Femur (tissue), 1 donor: Measurements from ENCODE around the gene COX6B2.
"Not testable (repeated sequence)": the region's sequence is repeated elsewhere in the genome, so short reads cannot be mapped to it uniquely, and the experiment has no call there.

Experiments used
- DNase-seq: peaks from one replicate; pipeline ENCODE4 v3.0.0-alpha.2; 2017

Gene COX6B2

DNA sequence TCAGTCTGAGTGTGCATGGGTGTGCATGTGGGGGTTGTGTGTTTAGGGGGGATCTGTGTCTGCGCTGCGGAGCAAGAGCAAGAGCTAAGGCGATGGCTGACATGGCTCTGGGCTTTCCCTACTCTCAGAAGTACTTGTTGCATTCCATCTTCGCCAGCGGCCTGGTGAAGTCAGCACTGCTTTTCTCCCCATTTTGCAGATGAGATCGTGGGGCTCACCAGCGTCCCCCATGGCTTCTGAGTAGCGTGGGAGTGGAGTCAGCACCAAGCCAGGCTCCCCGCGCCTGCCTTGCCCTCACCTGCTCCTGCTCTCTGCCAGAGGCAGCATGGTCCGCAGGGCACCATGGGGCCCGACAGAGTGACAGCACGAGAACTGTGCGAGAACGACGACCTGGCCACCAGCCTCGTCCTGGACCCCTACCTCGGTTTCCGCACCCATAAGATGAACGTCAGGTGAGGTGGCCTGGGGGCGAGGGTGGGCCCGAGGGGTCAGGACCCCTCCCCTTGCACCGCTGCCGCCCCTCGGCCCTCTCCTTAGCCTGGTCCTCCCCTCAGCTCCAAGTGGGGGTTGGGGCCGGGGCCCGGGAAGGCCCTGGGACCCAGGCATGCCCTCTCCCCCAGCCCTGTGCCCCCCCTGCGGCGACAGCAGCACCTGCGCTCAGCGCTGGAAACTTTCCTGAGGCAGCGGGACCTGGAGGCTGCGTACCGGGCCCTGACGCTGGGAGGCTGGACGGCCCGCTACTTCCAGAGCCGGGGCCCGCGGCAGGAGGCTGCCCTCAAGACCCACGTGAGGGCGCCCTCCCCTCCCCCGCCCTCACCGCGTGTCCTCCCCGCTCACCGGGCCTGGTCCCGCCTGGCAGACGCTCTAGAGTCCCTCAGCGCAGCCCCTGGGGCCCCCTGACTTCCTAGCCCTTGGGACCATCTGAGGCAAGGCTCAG, 12.7 kb downstream of the COX6B2 start:
- no peak for DNase-seq

DNA sequence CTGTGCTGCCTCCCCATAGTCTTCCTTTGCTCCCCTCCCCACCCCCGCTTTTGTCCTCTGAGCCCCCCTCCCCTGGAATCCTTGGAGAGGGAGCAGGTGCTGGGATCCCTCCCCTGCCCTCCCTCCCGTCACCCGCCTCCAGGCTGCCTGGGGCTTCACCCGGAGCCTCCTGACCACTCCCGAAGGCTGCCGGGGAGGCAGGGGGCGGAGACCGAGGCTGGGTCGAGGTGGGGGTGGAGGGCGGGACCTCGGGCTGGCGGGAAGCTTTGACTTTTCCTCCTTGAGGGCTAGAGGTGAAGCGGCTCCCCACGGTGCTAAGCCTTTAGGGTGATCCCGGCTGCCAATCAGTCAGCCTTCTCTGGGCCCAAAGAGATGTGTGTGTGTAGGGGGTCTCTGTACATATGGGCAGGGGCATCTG, 13.3 kb downstream of the COX6B2 start:
- peak; percentile 89 for DNase-seq

- DNase-seq: peak; percentile 56
Observed at GRCh38 chr19:55340784-55341147, 13.8 kb downstream of the COX6B2 start.

DNA sequence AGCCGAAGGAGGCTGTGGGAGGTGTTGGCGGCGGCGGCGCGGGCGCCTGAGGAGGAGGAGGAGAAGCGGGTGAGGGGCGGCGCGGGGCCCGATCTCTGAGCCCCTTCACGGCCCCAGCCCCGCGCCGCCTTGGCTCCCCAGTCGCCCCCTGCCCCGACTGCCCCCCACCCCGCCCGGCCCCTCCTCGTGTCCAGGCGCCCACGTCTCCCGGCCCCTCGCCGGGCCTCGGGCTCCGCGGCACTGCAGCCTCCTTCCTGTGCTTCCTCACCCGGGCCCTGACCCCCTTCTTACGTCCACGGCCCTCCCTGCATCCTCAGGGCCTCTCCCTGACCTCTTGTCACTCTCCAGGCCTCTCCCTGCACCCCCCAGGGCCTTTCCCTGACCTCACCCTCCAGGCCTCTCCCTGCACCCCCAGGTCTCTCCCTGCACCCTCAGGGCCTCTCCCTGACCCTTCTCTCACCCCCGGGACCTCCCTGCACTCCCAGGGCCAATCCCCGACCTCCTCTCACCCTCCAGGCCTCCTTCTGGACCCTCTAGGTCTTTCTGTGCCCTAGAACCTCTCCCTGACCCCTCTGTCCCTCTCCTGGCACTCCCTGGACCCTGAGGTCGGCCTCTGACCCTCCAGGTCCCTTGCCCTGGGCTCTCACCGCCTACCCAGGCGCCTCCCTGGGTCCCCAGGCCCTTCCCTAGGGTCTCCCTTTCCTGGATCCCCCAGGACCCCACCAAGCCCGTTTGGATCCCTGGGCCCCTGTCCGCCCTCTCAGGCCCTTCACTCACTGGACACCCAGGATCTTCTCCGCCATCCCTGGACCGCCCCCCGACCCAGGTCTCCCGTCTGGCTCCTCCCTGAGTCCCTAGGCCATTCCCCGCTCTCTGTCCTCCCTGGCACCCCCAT, 14.4 kb downstream of the COX6B2 start:
- DNase-seq: peak; percentile 63

GRCh38 chr19:55339105-55339888, 15.2 kb downstream of the COX6B2 start, which contains the start of gene KMT5C:
Gene KMT5C (plus strand): TSS chr19:55339876. CDS start chr19:55341937, 2,061 bp downstream.
- peak; percentile 100 for DNase-seq

DNA sequence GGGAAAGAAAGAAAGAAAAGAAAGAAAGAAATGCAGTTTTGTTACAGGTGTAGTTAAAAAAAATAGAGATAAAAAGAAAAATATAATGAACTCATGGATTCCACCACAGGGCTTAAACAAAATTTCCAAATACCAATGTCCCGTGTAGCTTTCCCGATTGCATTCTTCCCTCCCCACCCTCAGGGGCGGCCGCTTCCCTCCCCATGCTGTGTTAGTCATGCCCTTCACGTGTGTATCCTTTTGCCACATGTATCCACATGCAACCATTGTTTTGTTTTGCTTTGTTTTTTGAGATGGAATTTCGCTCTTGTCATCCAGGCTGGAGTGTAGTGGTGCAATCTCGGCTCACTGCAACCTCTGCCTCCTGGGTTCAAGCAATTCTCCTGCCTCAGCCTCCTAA, 18.4 kb downstream of the COX6B2 start:
- no peak for DNase-seq

- DNase-seq: no peak
Observed at GRCh38 chr19:55333870-55334269, 20.6 kb downstream of the COX6B2 start.

DNA sequence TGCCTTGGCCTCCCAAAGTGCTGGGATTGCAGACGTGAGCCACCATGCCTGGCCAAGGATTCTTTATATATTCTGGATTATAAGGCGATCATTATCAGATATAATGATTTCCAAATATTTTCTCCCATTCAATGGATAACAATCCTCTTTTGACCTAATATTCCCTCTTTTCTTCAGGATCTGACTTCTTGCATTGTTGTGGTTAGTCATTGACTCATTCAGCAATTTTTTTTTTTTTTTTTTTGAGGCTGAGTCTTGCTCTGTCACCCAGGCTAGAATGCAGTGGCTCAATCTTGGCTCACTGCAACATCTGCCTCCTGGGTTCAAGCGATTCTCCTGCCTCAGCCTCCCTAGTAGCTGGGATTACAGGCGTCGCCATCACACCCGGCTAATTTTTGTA, 24.7 kb downstream of the COX6B2 start:
- DNase-seq: not testable (repeated sequence)

DNA sequence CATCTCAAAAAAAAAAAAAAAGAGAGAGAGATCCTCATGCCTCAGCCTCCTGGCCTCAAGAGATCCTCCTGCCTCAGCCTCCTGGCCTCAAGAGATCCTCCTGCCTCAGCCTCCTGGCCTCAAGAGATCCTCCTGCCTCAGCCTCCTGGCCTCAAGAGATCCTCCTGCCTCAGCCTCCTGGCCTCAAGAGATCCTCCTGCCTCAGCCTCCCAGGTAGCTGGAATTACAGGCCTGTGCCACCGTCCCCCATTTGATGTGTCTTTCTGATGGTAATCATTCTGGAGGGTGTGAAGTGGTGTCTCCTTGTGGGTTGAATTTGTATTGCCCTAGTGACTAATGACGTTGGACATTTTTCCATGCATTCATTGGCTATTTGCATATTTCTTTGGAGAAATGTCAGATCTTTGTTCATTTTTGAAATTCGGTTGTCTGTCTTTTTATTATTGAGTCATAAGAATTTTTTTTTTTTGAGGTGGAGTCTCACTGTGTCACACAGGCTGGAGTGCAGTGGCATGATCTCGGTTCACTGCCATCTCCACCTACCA, 25.7 kb downstream of the COX6B2 start:
- DNase-seq: not testable (repeated sequence)

- peak; percentile 17 for DNase-seq
Observed at GRCh38 chr19:55325172-55325571, 29.3 kb downstream of the COX6B2 start, which contains the start of gene TMEM150B. Gene TMEM150B (minus strand): TSS chr19:55325341. CDS start chr19:55321036, 4,305 bp downstream.

DNA sequence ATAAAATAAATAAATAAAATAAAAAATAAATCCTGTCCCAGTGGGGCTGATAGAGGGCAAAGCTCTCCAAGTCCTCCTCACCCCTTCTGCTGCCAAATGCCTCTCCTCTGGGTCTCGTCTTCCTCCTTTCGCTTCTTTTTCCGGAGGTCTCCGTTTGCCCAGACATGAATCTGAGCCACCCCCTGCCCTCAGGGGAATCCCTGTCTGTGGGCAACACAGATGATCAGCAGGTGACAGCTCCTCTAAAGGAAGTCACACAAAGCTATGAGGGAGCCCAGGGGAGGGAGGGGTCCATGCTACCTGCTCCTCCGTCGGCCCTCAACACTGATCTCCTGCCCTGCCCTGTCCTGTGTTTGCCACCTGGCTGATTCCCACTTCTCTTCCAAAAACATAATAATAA, 29.9 kb downstream of the COX6B2 start:
- DNase-seq: no peak

GRCh38 chr19:55322204-55322885, 32.2 kb downstream of the COX6B2 start:
- peak; percentile 18 for DNase-seq

DNA sequence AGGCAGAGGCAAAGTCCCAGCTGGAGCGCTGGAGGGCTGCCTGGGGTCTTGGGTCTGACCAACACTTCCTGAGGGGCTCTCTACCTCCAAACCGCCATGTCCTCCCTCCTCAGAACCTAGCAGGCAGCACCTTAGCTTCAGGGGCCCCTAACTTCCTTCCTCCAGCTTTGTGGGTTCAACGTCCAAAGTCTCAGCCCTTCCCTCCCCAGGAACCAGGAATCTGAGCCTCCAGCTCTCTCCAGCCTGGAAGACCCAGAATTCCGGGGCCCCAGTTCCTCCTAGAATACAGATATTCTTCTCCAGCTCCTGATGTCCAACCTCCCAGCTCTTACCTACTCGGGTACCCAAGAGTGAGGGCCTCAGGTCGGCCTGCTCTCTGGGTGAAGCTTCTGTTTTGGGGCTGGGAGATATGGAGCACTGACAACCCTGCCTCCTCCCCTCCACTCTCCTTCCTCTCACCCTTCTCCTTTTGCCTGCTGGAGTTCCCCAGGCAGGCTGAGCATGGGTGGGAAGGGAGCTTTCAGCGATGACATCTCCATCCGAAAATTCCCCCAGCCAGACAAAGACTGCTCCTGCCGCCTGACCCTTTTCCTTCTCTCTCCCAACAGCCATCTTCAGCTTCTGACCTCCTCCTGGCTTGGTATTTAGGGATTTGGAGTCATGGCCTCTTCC, 32.9 kb downstream of the COX6B2 start:
- no peak for DNase-seq

GRCh38 chr19:55320844-55321419, 33.6 kb downstream of the COX6B2 start:
- DNase-seq: no peak

DNA sequence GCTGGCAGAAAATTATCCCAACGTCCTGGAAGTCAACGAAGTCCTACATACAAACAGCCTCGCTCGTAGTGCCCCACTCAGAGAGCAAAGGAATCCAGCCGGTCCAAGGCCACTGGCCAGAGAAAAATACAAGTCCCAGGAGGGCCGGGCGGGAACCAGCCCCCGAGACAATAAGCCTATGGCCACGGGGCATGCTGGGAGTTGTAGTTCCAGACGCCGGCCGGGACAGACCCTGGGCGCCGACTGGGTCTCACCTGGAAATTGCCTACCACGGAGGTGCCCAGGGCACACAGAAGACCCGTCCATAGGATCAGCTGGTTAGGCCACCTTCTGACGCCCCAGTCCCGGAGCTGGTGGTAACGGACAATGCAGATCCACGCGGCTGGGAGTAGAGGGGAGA, 34.7 kb downstream of the COX6B2 start:
- peak; percentile 61 for DNase-seq

GRCh38 chr19:55316646-55317045, 37.9 kb downstream of the COX6B2 start:
- no peak for DNase-seq

DNA sequence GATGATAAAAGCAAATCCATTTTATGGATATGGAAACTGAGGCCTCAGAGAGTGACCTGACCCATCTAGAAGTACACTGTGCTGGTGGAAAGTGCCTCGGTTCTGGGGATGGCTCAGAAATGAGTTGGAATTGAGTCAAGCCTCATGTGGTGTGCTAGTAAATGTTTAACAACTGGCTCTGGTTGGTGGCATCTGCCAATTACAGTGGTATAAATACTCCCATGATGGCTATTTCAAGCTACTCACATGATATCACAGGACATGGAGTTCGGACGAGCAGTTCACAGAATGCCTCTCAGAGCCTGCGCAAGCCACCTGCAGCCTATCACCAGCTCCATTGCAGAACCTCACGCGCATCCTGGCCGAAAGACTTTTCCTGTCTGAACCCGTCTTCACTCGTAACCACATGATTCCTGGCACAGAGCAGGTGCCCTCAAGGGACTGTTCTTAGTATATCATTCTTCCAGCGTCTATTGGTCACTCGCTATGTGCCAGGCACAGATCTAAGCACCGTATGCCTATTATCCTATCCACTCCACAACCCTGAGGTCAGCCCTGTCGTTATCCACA, 38.5 kb downstream of the COX6B2 start:
- no peak for DNase-seq

GRCh38 chr19:55314396-55314795, 40.1 kb downstream of the COX6B2 start:
- no peak for DNase-seq

- no peak for DNase-seq
Observed at GRCh38 chr19:55312621-55313512, 41.7 kb downstream of the COX6B2 start.
